WTC11 (cell line): ENCODE measurements around the gene SSH3. TPM values are rescaled to one million over a fixed set of nuclear protein-coding genes. Genes with fewer than 3 reads are reported as not detected.

Source experiments
- ATAC-seq: fragments of 200-7000 bp; cut with Tn5 transposase; 2 replicates; pipeline ENCODE4 v1.10.0; 2021; ENCODE audit warnings: mild to moderate bottlenecking, moderate library complexity
- CTCF ChIA-PET: fragments of 300-600 bp; sonication (Branson Sonifier 250); formaldehyde crosslinking; loops from one replicate; lab custom pipeline; 2021; ENCODE audit warnings: antibody characterized with exemption; lab: Charles Lee
- POLR2A ChIA-PET: fragments of 350-600 bp; sonication (Branson Sonifier 250); formaldehyde crosslinking; loops from one replicate; lab custom pipeline; 2021; ENCODE audit warnings: antibody characterized with exemption; lab: Charles Lee
- DNase-seq: peaks from one replicate; pipeline ENCODE4 v3.0.0; 2021; ENCODE audit warnings: low spot score
- H3K27ac Mint-ChIP-seq: 2 replicates; pipeline ENCODE4 v1.8.0; 2021; ENCODE audit warnings: mixed read lengths
- H3K27me3 Mint-ChIP-seq: 2 replicates; pipeline ENCODE4 v1.8.0; 2021; ENCODE audit warnings: low read depth, mild to moderate bottlenecking, moderate library complexity, mixed read lengths
- H3K36me3 Mint-ChIP-seq: 2 replicates; pipeline ENCODE4 v1.8.0; 2021; ENCODE audit warnings: mixed read lengths
- H3K4me1 Mint-ChIP-seq: 2 replicates; pipeline ENCODE4 v1.8.0; 2022; ENCODE audit warnings: mixed read lengths
- H3K4me3 Mint-ChIP-seq: 2 replicates; pipeline ENCODE4 v1.8.0; 2021; ENCODE audit warnings: mild to moderate bottlenecking, moderate library complexity, mixed read lengths
- H3K9me3 Mint-ChIP-seq: 2 replicates; pipeline ENCODE4 v1.8.0; 2021; ENCODE audit warnings: mixed read lengths
- CREB1 ChIP-seq: sonication (generic); formaldehyde crosslinking; IDR thresholded peaks from 2 replicates; pipeline ENCODE4 v1.8.0; 2023; ENCODE audit warnings: mild to moderate bottlenecking, missing genetic modification reagents
- CTCF ChIP-seq: fragments of 200-600 bp; IDR thresholded peaks from 2 replicates; pipeline ENCODE4 v1.8.0; 2022; ENCODE audit warnings: antibody characterized with exemption
- FOXK1 ChIP-seq: sonication (generic); formaldehyde crosslinking; IDR thresholded peaks from 2 replicates; pipeline ENCODE4 v1.8.0; 2022; ENCODE audit warnings: mild to moderate bottlenecking, moderate library complexity, missing genetic modification reagents
- GTF2I ChIP-seq: fragments of 250-450 bp; sonication (Bioruptor Pico); conservative IDR thresholded peaks from 2 replicates; pipeline ENCODE4 v1.4.0; 2021; ENCODE audit warnings: mild to moderate bottlenecking
- NR2C2 ChIP-seq: sonication (generic); formaldehyde crosslinking; IDR thresholded peaks from 2 replicates; pipeline ENCODE4 v1.8.0; 2022; ENCODE audit warnings: mild to moderate bottlenecking, missing genetic modification reagents
- total RNA-seq: library from RNA; stranded (reverse); gene quantifications from 3 replicates; pipeline ENCODE4 v1.2.3, GENCODE V29; 2021
- TF ChIP-seq, protein P1 (sequence below): sonication (generic); formaldehyde crosslinking; IDR thresholded peaks from 2 replicates; pipeline ENCODE4 v1.8.1; 2023; ENCODE audit warnings: mild to moderate bottlenecking, missing genetic modification reagents
- TF ChIP-seq, protein P2 (sequence below): sonication (generic); formaldehyde crosslinking; IDR thresholded peaks from 2 replicates; pipeline ENCODE4 v1.8.1; 2023; ENCODE audit warnings: mild to moderate bottlenecking, missing genetic modification reagents, moderate library complexity
- TF ChIP-seq, protein P3 (sequence below): sonication (generic); formaldehyde crosslinking; IDR thresholded peaks from 2 replicates; pipeline ENCODE4 v1.8.0; 2022; ENCODE audit warnings: missing genetic modification reagents

Gene SSH3
- total RNA-seq, 1 experiment from 2014 or later, result 42.3 TPM

GRCh38 chr11:67261640-67261945, 41.7 kb upstream of the SSH3 start:
- Mint-ChIP-seq H3K36me3 (peaks cover 6% of the 10 kb centered on the region), H3K4me1 (peaks cover 18% of the 10 kb centered on the region), H3K4me3 (peak overlapping the region; percentile 69), H3K9me3 (no peaks in the 10 kb centered on the region), H3K27ac (no peak overlapping the region), H3K27me3 (peaks cover 34% of the 10 kb centered on the region)
- ChIA-PET CTCF (interaction anchor here (0.6 to 4.6 kb wide), 46 partner anchors 8 to 873 kb away, joined by 3 to 122 read pairs (median 6); partner anchors contain the start of genes ANKRD13D, KDM2A, POLD4 and PPP1CA), POLR2A (interaction anchor here (0.6 to 1.5 kb wide), 3 partner anchors 16 to 41 kb away, joined by 3 to 5 read pairs (median 3); no protein-coding TSS in a partner anchor)
- ATAC-seq, result peak; percentile 15
- no peak for DNase-seq
- TF ChIP-seq, protein P1, sequence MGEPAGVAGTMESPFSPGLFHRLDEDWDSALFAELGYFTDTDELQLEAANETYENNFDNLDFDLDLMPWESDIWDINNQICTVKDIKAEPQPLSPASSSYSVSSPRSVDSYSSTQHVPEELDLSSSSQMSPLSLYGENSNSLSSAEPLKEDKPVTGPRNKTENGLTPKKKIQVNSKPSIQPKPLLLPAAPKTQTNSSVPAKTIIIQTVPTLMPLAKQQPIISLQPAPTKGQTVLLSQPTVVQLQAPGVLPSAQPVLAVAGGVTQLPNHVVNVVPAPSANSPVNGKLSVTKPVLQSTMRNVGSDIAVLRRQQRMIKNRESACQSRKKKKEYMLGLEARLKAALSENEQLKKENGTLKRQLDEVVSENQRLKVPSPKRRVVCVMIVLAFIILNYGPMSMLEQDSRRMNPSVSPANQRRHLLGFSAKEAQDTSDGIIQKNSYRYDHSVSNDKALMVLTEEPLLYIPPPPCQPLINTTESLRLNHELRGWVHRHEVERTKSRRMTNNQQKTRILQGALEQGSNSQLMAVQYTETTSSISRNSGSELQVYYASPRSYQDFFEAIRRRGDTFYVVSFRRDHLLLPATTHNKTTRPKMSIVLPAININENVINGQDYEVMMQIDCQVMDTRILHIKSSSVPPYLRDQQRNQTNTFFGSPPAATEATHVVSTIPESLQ (CRISPR knock-in tag), result no peak
- TF ChIP-seq NR2C2 (no peak), FOXK1 (CRISPR knock-in tag) (no peak), GTF2I (CRISPR knock-in tag) (peak; percentile 82)

- no peaks in the 10 kb centered on the region for H3K9me3 Mint-ChIP-seq
- DNase-seq (no peak), ATAC-seq (no peak)
- peaks cover 34% of the 10 kb centered on the region for H3K27me3 Mint-ChIP-seq
- H3K27ac Mint-ChIP-seq, result no peak overlapping the region; the same call in 1 of the 2 replicates
- no peak for TF ChIP-seq CREB1
- TF ChIP-seq, protein P2, sequence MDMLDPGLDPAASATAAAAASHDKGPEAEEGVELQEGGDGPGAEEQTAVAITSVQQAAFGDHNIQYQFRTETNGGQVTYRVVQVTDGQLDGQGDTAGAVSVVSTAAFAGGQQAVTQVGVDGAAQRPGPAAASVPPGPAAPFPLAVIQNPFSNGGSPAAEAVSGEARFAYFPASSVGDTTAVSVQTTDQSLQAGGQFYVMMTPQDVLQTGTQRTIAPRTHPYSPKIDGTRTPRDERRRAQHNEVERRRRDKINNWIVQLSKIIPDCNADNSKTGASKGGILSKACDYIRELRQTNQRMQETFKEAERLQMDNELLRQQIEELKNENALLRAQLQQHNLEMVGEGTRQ, result peak; percentile 51; the same call in 1 of the 2 replicates
- H3K36me3 Mint-ChIP-seq, result 0 out of 2 replicates have a peak, but pooled peaks cover 1% of the 10 kb centered on the region
- CTCF ChIA-PET, result interaction anchor here (0.6 to 4.6 kb wide), 52 partner anchors 8 to 919 kb away, joined by 3 to 122 read pairs (median 5); partner anchors contain the start of genes ANKRD13D, KDM2A, POLD4 and PPP1CA
- peak overlapping the region; percentile 69 for H3K4me3 Mint-ChIP-seq
- POLR2A ChIA-PET, result interaction anchor here (0.6 to 1.5 kb wide), 4 partner anchors 15 to 258 kb away, joined by 3 to 7 read pairs (median 4); no protein-coding TSS in a partner anchor
- peaks cover 18% of the 10 kb centered on the region for H3K4me1 Mint-ChIP-seq
Observed at GRCh38 chr11:67261946-67262681, 41.2 kb upstream of the SSH3 start.

DNA sequence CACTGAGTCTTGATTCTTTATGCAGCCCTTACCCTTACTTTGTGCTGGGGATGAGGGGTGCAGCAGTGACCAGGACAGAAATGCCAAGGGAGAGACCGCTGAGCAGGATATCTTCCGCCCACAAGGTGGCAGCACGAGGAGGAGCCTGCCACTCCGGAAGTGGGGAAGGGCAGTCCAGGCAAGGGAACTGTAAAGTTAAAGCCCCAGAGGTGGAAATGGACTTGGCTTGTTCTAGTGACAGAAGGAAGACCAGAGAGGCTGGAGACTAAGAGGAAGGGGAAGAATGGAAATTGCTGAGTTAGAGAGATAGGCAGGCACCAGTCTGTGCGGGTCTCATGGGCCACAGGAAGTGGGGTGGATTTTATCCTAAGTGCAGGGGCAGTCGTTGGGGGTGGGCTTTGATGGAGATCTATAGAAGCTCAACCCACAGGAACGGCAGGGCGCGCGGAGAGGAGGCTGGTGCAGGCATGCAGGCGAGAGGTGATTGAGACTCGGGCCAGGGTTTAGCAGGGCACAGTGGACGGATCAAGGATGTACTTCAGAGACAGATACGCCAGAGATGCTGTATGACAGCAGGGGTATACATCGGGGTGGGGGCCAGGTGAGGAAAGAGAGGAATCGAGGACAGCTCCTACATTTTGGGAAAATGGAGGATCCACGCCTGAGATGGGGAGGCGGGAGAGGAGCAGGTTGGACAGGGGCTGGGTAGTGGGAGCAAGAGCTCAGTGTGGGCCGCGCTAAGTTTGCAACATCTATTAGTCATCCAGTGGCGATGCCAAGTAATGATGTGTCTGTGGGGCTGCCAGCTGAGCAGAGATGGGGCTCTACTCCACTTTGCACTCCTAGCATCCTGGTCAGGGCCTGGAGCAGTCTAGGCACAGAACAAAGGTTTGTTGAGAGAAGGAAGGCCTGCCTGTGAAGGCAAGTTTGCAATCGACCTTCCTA, 40.3 kb upstream of the SSH3 start:
- peak; percentile 68 for TF ChIP-seq CTCF
- TF ChIP-seq, protein P3, sequence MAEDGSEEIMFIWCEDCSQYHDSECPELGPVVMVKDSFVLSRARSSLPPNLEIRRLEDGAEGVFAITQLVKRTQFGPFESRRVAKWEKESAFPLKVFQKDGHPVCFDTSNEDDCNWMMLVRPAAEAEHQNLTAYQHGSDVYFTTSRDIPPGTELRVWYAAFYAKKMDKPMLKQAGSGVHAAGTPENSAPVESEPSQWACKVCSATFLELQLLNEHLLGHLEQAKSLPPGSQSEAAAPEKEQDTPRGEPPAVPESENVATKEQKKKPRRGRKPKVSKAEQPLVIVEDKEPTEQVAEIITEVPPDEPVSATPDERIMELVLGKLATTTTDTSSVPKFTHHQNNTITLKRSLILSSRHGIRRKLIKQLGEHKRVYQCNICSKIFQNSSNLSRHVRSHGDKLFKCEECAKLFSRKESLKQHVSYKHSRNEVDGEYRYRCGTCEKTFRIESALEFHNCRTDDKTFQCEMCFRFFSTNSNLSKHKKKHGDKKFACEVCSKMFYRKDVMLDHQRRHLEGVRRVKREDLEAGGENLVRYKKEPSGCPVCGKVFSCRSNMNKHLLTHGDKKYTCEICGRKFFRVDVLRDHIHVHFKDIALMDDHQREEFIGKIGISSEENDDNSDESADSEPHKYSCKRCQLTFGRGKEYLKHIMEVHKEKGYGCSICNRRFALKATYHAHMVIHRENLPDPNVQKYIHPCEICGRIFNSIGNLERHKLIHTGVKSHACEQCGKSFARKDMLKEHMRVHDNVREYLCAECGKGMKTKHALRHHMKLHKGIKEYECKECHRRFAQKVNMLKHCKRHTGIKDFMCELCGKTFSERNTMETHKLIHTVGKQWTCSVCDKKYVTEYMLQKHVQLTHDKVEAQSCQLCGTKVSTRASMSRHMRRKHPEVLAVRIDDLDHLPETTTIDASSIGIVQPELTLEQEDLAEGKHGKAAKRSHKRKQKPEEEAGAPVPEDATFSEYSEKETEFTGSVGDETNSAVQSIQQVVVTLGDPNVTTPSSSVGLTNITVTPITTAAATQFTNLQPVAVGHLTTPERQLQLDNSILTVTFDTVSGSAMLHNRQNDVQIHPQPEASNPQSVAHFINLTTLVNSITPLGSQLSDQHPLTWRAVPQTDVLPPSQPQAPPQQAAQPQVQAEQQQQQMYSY, result no peak
- Mint-ChIP-seq H3K36me3 (no peaks in the 10 kb centered on the region), H3K4me1 (peaks cover 27% of the 10 kb centered on the region), H3K27ac (no peak overlapping the region; the same call in 1 of the 2 replicates), H3K4me3 (peak overlapping the region; percentile 52), H3K27me3 (peaks cover 34% of the 10 kb centered on the region), H3K9me3 (no peaks in the 10 kb centered on the region)
- POLR2A ChIA-PET, result interaction anchor here (0.6 kb wide), 1 partner anchor 259 kb away, joined by 7 read pairs; no protein-coding TSS in a partner anchor
- CTCF ChIA-PET, result interaction anchor here (0.5 to 4.6 kb wide), 31 partner anchors 8 to 918 kb away, joined by 3 to 122 read pairs (median 5); partner anchors contain the start of genes ANKRD13D, KDM2A, POLD4 and PPP1CA
- DNase-seq (peak; percentile 86), ATAC-seq (peak; percentile 72)
